ENCODE measurements around the gene DDX54. TPM values are rescaled to one million over a fixed set of nuclear protein-coding genes. Genes with fewer than 3 reads are reported as not detected.

Gene DDX54
- total RNA-seq, 2 donors from 2014 or later = 68.1 to 69.0 TPM

DNA sequence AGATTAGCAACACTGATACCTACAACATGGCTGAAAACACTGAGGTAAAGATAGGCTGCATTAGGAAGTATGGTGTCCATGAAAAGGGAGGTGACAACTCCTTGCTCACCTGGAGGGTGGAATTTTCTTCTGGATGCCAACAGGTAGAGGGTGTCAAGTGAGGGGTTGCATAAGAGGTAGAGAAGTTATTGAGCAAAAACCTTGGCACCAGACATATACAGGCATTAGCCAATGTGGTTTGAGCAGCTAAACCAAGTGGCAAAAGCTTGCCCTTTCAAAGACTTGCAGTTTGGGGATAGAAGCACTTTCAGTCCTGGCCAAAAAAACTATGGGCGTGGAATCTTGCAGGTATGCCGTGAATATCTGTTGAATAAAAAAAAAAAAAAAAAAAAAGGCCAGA is 4.1 kb upstream of the DDX54 start:
- H3K9me3 Mint-ChIP-seq = no peaks in the 10 kb centered on the region
- H3K4me1 Mint-ChIP-seq = peaks cover 19% of the 10 kb centered on the region
- TF ChIP-seq, protein P1, sequence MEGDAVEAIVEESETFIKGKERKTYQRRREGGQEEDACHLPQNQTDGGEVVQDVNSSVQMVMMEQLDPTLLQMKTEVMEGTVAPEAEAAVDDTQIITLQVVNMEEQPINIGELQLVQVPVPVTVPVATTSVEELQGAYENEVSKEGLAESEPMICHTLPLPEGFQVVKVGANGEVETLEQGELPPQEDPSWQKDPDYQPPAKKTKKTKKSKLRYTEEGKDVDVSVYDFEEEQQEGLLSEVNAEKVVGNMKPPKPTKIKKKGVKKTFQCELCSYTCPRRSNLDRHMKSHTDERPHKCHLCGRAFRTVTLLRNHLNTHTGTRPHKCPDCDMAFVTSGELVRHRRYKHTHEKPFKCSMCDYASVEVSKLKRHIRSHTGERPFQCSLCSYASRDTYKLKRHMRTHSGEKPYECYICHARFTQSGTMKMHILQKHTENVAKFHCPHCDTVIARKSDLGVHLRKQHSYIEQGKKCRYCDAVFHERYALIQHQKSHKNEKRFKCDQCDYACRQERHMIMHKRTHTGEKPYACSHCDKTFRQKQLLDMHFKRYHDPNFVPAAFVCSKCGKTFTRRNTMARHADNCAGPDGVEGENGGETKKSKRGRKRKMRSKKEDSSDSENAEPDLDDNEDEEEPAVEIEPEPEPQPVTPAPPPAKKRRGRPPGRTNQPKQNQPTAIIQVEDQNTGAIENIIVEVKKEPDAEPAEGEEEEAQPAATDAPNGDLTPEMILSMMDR (conservative IDR thresholded peaks at IDR 0.05) = no peak
- WGBS, 2 experiments (ENCODE audit: insufficient coverage in 1 of 2, insufficient read length in 1 of 2) = 96 to 100% methylated on average over 2 of the region's 2 CpGs
- no peak overlapping the region for H3K27ac Mint-ChIP-seq
- DNase-seq = no peak
- H3K27me3 ChIP-seq (ENCODE audit: control insufficient read depth, insufficient read depth, low read length, poor library complexity, severe bottlenecking) = no peaks in the 10 kb centered on the region
- peaks cover 4% of the 10 kb centered on the region for H3K4me1 ChIP-seq (ENCODE audit: control insufficient read depth, insufficient read depth, low read length)
- no peaks in the 10 kb centered on the region for H3K9me3 ChIP-seq (ENCODE audit: control insufficient read depth, low read length)
- no peak overlapping the region for H3K4me3 Mint-ChIP-seq
- H3K36me3 Mint-ChIP-seq (ENCODE audit: low read depth) = peaks cover 43% of the 10 kb centered on the region
- H3K27me3 Mint-ChIP-seq (ENCODE audit: insufficient read depth) = no peaks in the 10 kb centered on the region
- no peak overlapping the region for H3K9ac ChIP-seq (ENCODE audit: extremely low read depth, low read length, poor library complexity, severe bottlenecking)
- H3K36me3 ChIP-seq (ENCODE audit: control insufficient read depth, insufficient read depth, low read length) = peaks cover 30% of the 10 kb centered on the region
- no peak overlapping the region for H3K27ac ChIP-seq (ENCODE audit: low read depth, low read length)
- H3K4me3 ChIP-seq (ENCODE audit: low read length) = no peak overlapping the region

DNA sequence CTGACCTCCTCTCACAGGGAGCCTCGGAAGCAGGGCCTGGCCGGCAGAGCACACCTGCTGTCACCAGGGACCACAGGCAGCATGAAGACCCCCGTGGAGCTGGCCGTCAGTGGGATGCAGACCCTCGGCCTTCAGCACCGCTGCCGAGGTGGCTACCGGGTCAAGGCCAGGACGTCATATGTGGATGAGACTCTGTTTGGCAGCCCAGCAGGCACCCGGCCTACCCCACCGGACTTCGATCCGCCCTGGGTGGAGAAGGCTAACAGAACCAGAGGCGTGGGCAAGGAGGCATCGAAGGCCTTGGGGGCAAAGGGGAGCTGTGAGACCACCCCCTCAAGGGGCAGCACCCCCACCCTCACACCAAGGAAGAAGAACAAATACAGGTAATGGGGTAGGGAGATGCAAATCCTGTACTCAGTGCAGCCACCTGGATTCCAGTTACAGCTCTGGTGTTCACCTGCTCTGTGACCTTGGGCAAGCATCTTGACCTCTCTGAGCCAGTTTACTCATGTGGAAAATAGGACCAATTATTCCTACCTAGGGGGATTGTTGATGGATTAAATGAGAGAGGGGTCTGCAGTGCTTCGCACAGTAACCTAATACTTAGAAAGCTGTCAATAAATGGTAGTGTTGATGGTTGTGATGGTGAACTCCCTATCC is 1.5 kb upstream of the DDX54 start:
- H3K9me3 Mint-ChIP-seq = no peaks in the 10 kb centered on the region
- peaks cover 11% of the 10 kb centered on the region for H3K4me1 Mint-ChIP-seq
- TF ChIP-seq, protein P1 (conservative IDR thresholded peaks at IDR 0.05) = no peak
- no peaks in the 10 kb centered on the region for H3K27me3 Mint-ChIP-seq (ENCODE audit: insufficient read depth)
- H3K4me1 ChIP-seq (ENCODE audit: control insufficient read depth, insufficient read depth, low read length) = peaks cover 4% of the 10 kb centered on the region
- H3K4me3 ChIP-seq (ENCODE audit: low read length) = peak overlapping the region; percentile 89
- no peaks in the 10 kb centered on the region for H3K27me3 ChIP-seq (ENCODE audit: control insufficient read depth, insufficient read depth, low read length, poor library complexity, severe bottlenecking)
- H3K27ac Mint-ChIP-seq = no peak overlapping the region
- H3K9me3 ChIP-seq (ENCODE audit: control insufficient read depth, low read length) = no peaks in the 10 kb centered on the region
- peak overlapping the region; percentile 78 for H3K4me3 Mint-ChIP-seq
- no peak for DNase-seq
- WGBS, 2 experiments (ENCODE audit: insufficient coverage in 1 of 2, insufficient read length in 1 of 2) = 90 to 91% methylated on average over 10 to 16 of the region's 16 CpGs
- H3K9ac ChIP-seq (ENCODE audit: extremely low read depth, low read length, poor library complexity, severe bottlenecking) = no peak overlapping the region
- peaks cover 40% of the 10 kb centered on the region for H3K36me3 Mint-ChIP-seq (ENCODE audit: low read depth)
- H3K36me3 ChIP-seq (ENCODE audit: control insufficient read depth, insufficient read depth, low read length) = peaks cover 37% of the 10 kb centered on the region
- H3K27ac ChIP-seq (ENCODE audit: low read depth, low read length) = no peak overlapping the region

DNA sequence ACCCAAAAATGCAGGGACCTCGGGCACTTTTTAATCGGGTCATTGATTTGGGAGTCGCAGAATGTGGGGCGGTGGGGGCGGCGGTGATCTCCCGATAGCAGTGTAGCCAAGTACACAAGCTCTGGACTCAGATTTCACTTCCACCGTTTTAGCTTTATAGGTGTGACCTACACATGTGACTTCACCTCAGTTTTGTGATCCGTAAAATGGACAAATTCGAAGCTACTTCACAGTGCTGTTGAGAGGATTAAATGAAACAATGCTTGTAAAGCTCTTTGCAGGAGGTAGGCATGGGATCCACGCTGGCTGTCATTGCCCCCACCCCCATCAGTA is 721 bp upstream of the DDX54 start:
- H3K27ac ChIP-seq (ENCODE audit: low read depth, low read length) = peak overlapping the region; percentile 98
- H3K27me3 Mint-ChIP-seq (ENCODE audit: insufficient read depth) = no peaks in the 10 kb centered on the region
- H3K9me3 ChIP-seq (ENCODE audit: control insufficient read depth, low read length) = no peaks in the 10 kb centered on the region
- H3K36me3 Mint-ChIP-seq (ENCODE audit: low read depth) = peaks cover 38% of the 10 kb centered on the region
- H3K9ac ChIP-seq (ENCODE audit: extremely low read depth, low read length, poor library complexity, severe bottlenecking) = peak overlapping the region; percentile 92
- H3K27me3 ChIP-seq (ENCODE audit: control insufficient read depth, insufficient read depth, low read length, poor library complexity, severe bottlenecking) = no peaks in the 10 kb centered on the region
- peak overlapping the region; percentile 89 for H3K4me3 ChIP-seq (ENCODE audit: low read length)
- WGBS, 2 experiments (ENCODE audit: insufficient coverage in 1 of 2, insufficient read length in 1 of 2) = 7 to 8% methylated on average over 10 to 11 of the region's 11 CpGs
- H3K27ac Mint-ChIP-seq = peak overlapping the region; percentile 39
- TF ChIP-seq, protein P1 (conservative IDR thresholded peaks at IDR 0.05) = no peak
- H3K4me1 Mint-ChIP-seq = peaks cover 11% of the 10 kb centered on the region
- peaks cover 33% of the 10 kb centered on the region for H3K36me3 ChIP-seq (ENCODE audit: control insufficient read depth, insufficient read depth, low read length)
- H3K4me1 ChIP-seq (ENCODE audit: control insufficient read depth, insufficient read depth, low read length) = peaks cover 4% of the 10 kb centered on the region
- DNase-seq = no peak
- peak overlapping the region; percentile 78 for H3K4me3 Mint-ChIP-seq
- H3K9me3 Mint-ChIP-seq = no peaks in the 10 kb centered on the region

Data from endodermal cell (in vitro differentiated cells).